ENCODE data around the gene ZNF414. TPM values are rescaled to one million over a fixed set of nuclear protein-coding genes. Genes with fewer than 3 reads are reported as not detected.

Gene ZNF414
- polyA plus RNA-seq, 1 experiment, result 2.0 TPM

GRCh38 chr19:8460516-8461298 is 53.3 kb downstream of the ZNF414 start:
- Histone ChIP-seq H3K27me3 (ENCODE audit: control insufficient read depth, insufficient read depth, low read length) (no peaks in the 10 kb centered on the region), H3K27ac (ENCODE audit: low read depth, low read length) (no peak overlapping the region), H3K9me3 (ENCODE audit: control insufficient read depth, insufficient read depth, low read length) (no peaks in the 10 kb centered on the region), H3K4me3 (ENCODE audit: low read depth, low read length) (no peak overlapping the region)
- TF ChIP-seq, protein P1, sequence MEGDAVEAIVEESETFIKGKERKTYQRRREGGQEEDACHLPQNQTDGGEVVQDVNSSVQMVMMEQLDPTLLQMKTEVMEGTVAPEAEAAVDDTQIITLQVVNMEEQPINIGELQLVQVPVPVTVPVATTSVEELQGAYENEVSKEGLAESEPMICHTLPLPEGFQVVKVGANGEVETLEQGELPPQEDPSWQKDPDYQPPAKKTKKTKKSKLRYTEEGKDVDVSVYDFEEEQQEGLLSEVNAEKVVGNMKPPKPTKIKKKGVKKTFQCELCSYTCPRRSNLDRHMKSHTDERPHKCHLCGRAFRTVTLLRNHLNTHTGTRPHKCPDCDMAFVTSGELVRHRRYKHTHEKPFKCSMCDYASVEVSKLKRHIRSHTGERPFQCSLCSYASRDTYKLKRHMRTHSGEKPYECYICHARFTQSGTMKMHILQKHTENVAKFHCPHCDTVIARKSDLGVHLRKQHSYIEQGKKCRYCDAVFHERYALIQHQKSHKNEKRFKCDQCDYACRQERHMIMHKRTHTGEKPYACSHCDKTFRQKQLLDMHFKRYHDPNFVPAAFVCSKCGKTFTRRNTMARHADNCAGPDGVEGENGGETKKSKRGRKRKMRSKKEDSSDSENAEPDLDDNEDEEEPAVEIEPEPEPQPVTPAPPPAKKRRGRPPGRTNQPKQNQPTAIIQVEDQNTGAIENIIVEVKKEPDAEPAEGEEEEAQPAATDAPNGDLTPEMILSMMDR (IDR thresholded peaks at IDR 0.05; ENCODE audit: low read depth, low read length), result no peak
- ChIA-PET CTCF (interaction anchor here (0.9 to 1.0 kb wide), 2 partner anchors 47 to 120 kb away, joined by 3 to 5 read pairs; partner anchors contain the start of gene MARCHF2), POLR2A (interaction anchor here (1.9 kb wide), 1 partner anchor 37 kb away, joined by 7 read pairs; no protein-coding TSS in a partner anchor)
- no peak for DNase-seq (ENCODE audit: low read depth, low spot score)

Other genes starting within 250 kb of the ZNF414 start
- 22.6 and 31.0 TPM in 2 replicates for gene CD320, start 205.8 kb downstream of the ZNF414 start, polyA plus RNA-seq (2011; rRNA removed)
- gene NDUFA7, start 192.8 kb downstream of the ZNF414 start, polyA plus RNA-seq (2011; rRNA removed), result 31.5 and 46.1 TPM in 2 replicates
- gene RPS28, start 192.7 kb downstream of the ZNF414 start, polyA plus RNA-seq (2011; rRNA removed), result 424 and 658 TPM in 2 replicates
- 0.07 TPM in 1 of 2 replicates, not detected in the other for gene KANK3, start 170.9 kb downstream of the ZNF414 start, polyA plus RNA-seq (2011; rRNA removed)
- gene ANGPTL4, start 150.0 kb downstream of the ZNF414 start, polyA plus RNA-seq (2011; rRNA removed), result 1.3 and 1.7 TPM in 2 replicates
- gene RAB11B, start 123.8 kb downstream of the ZNF414 start, polyA plus RNA-seq (2011; rRNA removed), result 25.3 and 37.6 TPM in 2 replicates
- 14.7 and 20.0 TPM in 2 replicates for gene MARCHF2, start 100.9 kb downstream of the ZNF414 start, polyA plus RNA-seq (2011; rRNA removed)
- gene HNRNPM, start 69.2 kb downstream of the ZNF414 start, polyA plus RNA-seq (2011; rRNA removed), result 99.6 and 122 TPM in 2 replicates
- not detected in 2 replicates for gene PRAM1, start 11.5 kb downstream of the ZNF414 start, polyA plus RNA-seq (2011; rRNA removed)
- gene MYO1F, start 63.3 kb upstream of the ZNF414 start, polyA plus RNA-seq (2011; rRNA removed), result 0.10 and 0.15 TPM in 2 replicates
- 6.4 and 8.4 TPM in 2 replicates for gene ADAMTS10, start 96.5 kb upstream of the ZNF414 start, polyA plus RNA-seq (2011; rRNA removed)
- gene NFILZ, start 116.5 kb upstream of the ZNF414 start, polyA plus RNA-seq (2011; rRNA removed), result not detected in 2 replicates
- not detected in 2 replicates for gene ACTL9, start 184.6 kb upstream of the ZNF414 start, polyA plus RNA-seq (2011; rRNA removed)
- not detected in 2 replicates for gene OR2Z1, start 207.5 kb upstream of the ZNF414 start, polyA plus RNA-seq (2011; rRNA removed)

Data from AG04450 (cell line).